DMS114 treated with DMSO at 0.1 percent for 48 hours (cell line): Measurements from ENCODE around the gene KLHL3.
"Not testable (repeated sequence)": the region's sequence is repeated elsewhere in the genome, so short reads cannot be mapped to it uniquely, and the experiment has no call there.

ENCODE experiments used
- DNase-seq: peaks from one replicate; lab custom pipeline; 2025; ENCODE audit not compliant: unreplicated experiment; lab: John Stamatoyannopoulos, UW

KLHL3 gene

GRCh38 chr5:137735555-137736284, at the start of gene KLHL3:
Gene KLHL3, minus strand, starts transcription at chr5:137736089. Its CDS starts 443 bp downstream, at chr5:137735646.
- DNase-seq = no peak

DNA sequence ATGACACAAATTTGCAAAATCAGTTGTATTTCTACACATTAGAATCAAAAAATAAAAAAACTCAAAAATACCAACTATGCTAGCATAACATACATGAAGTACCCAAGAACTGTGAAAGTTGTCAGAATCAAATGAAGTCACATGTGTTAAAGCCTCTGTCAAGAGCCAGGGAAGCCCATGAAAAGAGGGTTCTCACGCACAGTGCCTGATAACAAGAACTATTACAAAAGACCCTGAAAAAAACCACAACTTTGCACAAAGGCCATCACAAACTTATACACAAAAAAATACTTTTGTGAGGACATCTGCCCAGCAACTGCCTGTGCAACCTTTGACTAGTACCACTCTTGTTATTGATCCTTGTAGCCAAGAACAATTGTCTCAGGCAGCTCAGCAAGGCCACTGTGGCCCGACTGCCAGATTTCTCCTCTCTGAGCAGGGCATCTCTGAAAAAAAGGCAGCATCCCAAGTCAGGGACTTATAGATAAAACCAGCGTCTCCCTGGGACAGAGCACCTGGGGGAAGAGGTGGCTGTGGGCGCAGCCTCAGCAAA, 47.2 kb upstream of the KLHL3 start:
- DNase-seq = no peak

- DNase-seq = no peak
Observed at GRCh38 chr5:137782055-137782454, 46.2 kb upstream of the KLHL3 start.

DNA sequence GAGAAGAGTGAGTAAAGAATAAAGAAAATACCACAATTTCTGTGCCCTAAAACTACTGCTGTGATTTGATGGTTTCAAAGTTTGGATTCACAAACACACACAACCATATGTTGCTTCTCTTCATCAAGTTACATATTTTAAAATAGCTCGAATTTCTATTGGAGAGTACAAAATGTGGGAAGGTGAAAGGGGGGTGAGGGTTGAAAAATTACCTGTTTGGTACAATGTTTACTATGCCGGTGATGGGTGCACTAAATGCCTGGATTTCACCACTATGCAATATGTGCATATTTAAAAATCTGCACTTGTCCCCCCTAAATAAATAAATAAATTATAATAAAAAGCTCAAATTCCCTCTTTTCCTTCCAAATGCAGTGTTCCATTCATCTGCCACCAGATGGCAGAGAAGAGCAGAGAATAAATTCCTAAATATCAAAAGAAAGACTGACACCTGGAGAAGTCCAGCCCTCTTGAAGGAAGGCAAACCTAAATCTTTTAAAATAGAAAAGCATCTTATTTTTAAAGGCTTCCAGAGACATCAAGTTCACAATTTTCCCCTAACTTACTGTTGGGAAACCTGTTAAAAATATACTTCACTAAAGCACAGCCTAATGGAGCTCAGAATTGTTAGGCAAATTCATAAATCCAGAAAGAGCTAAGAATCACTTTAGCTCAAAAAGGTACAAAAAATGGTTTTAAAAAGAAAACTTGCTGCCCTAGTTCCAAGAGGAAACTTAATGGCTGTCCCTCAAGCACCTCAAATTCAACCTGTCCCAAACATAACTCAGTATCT, 43.1 kb upstream of the KLHL3 start:
- peak; percentile 44 for DNase-seq

DNA sequence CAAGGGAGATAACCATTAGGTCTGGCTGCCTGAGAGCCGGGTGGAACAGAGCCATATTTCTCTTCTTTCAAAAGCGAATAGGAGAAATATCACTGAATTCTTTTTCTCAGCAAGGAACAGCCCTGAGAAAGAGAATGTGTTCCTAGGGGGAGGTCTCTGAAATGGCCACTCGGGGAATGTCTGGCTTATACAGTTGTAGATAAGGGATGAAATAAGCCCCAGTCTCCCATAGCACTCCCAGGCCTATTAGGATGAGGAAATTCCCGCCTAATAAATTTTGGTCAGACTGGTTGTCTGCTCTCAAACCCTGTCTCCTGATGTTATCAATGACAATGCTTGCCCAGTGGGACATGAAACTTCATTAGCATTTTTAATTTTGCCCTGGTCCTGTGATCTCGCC, 32.0 kb upstream of the KLHL3 start:
- DNase-seq = not testable (repeated sequence)

DNA sequence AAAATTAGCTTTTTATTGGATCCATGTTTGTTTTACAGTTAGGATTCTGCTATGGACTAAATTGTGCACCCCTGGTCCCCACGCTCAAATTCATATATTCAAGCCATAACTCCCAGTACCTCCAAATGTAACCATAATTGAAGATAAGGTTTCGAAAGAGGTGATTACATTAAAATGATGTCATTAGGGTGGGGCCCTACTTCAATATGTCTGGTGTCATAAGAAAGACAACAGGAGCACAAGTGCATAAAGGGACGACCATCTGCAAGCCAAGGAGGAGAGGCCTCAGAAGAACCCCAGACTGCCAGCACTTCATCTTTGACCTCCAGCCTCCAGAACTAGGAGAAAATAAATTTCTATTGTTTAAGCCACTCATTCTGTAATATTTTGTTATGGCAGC, 25.7 kb upstream of the KLHL3 start:
- no peak for DNase-seq

- DNase-seq = no peak
Observed at GRCh38 chr5:137760719-137761516, 25.0 kb upstream of the KLHL3 start.

DNA sequence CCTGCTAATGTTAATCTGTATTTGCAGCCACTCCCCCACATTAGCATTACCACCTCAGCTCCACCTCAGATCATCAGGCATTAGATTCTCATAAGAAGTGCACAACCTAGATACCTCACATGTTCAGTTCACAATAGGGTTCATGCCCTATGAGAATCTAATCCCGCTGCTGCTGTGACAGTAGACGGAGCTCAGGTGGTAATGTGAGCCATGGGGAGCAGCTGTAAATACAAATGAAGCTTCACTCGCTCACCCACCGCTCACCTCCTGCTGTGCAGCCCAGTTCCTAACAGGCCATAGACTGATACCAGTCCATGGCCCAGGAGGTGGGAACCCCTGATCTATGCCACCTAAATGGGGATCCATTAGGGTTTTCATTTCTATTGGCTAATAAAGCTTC, 24.4 kb upstream of the KLHL3 start:
- DNase-seq = no peak

- no peak for DNase-seq
Observed at GRCh38 chr5:137758715-137759306, 22.9 kb upstream of the KLHL3 start.

- DNase-seq = no peak
Observed at GRCh38 chr5:137758121-137758520, 22.2 kb upstream of the KLHL3 start.

- no peak for DNase-seq
Observed at GRCh38 chr5:137757634-137758033, 21.7 kb upstream of the KLHL3 start.

DNA sequence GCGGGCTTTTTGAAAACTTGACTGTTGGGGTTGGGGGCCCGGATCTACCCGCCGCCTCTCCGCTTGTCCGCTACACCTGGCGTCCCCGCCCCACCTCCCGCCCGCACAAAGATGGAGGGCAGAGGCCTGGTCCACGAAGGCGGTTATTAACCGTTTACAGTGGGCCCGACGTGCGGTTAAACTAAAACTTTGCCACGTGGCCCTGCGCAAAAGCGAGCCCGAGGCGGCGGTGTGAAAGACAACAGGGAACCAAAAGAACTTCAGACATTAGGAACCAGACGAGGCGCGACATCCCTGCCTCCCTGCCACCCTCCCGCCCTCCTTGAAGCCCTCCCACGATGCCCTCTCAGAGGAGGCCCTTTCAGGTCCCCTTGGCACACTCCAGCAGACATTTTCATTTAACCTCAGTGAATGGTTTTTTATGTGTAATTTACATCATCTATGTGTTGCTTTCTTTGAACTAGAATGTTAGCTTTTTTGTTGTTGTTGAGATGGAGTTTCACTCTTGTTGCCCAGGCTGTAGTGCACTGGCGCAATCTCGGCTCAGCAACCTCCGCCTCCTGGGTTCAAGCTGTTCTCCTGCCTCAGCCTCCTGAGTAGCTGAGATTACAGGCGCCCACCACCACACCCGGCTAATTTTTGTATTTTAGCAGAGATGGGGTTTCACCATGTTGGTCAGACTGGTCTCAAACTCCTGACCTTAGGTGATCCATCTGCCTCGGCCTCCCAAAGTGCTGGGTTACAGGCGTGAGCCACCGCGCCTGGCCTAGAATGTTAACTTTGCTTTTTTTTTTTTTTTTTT, 19.3 kb upstream of the KLHL3 start:
- DNase-seq = peak; percentile 45

GRCh38 chr5:137754188-137754960, 18.5 kb upstream of the KLHL3 start, which contains the start of gene HNRNPA0:
Gene HNRNPA0, minus strand, starts transcription at chr5:137754363. Its CDS starts 297 bp downstream, at chr5:137754066.
- DNase-seq = peak; percentile 98

DNA sequence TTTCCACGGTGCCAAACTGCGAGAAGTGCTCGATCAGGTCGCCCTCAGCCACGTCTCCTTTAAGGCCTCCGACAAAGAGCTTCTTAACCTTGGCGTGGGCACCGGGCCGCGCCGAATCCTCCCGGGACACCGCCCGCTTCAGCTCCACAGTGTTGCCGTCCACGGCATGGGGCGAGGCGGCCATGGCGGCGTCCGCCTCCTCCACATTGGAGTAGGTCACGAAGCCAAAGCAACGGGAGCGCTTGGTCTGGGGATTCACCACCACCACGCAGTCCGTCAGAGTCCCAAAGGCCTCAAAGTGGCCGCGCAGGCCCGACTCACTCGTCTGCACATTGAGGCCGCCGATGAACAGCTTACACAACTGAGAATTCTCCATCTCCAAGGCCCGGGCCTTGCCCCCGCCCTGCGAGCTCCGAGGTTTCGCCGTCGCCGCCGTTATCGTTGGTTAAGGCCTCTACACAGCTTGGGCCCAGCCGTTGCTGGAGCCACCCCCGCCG, 17.9 kb upstream of the KLHL3 start:
- DNase-seq = no peak

- DNase-seq = peak; percentile 49
Observed at GRCh38 chr5:137752905-137753690, 17.2 kb upstream of the KLHL3 start.

DNA sequence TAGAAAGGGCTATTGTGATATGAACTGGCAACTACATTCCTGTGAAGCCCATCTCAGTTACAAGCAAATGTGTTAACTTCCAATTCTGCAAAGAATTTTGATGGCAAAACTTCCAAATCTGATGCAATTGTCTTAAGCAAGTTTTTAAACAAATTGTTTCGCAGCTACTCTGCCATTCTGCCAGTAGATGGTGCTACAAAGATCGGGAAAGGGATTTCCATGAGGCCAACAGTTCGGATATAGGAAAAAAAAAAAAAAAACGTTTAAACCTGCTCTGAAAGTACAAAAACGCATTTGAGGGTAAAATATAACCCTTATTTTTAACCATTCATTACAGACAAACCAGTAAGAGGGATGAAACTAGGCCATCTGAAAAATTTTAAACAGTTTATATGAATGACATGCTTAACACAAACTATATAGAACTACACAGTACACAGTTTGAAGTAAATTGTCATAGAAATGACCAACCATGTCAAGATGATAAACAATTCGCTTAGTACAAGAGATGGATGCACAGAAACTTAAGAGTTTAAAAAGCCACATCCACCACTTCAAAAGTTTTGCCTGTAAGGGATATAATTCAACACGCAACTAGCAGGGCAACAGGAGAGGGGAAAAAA, 16.1 kb upstream of the KLHL3 start:
- DNase-seq = peak; percentile 86

GRCh38 chr5:137750436-137750835, 14.5 kb upstream of the KLHL3 start:
- no peak for DNase-seq

DNA sequence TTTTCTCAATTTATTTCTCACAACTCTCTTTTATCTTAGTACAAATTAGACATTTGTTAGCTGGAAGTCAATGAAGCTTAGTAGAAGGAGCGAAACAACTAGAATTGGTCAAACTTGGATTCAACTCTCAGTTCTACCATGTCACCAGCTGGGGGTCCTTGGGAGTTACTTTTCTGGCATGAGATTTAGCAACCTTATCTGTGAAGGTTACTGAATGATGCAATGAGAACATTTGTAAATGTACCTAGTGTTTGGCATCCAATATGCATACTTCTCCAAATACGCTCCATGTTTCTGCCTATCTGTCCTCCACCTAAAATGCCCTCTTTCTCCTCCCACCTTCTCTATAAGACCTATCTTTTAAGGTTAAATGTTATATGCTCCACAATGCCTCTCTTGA, 12.0 kb upstream of the KLHL3 start:
- no peak for DNase-seq
